GM06990 (cell line): Measurements from ENCODE around the gene TREH.

ENCODE experiments used
- DNase-seq: peaks from one replicate; pipeline ENCODE4 v3.0.0-alpha.2; 2011; ENCODE audit not compliant: insufficient read length; ENCODE audit errors: extremely low read depth
- H3K27me3 ChIP-seq: replicated peaks from 2 replicates; pipeline ENCODE4 v1.6.0; 2011; ENCODE audit warnings: low read length; ENCODE audit not compliant: control insufficient read depth, insufficient read depth
- H3K36me3 ChIP-seq: 2 replicates; pipeline ENCODE4 v1.5.1; 2011; ENCODE audit warnings: low read length; ENCODE audit not compliant: control insufficient read depth, insufficient read depth
- H3K4me3 ChIP-seq: replicated peaks from 2 replicates; pipeline ENCODE4 v1.5.1; 2011; ENCODE audit warnings: low read depth, mild to moderate bottlenecking, control low read depth, low read length
- CTCF ChIP-seq: IDR thresholded peaks from 2 replicates; pipeline ENCODE4 v1.5.1; 2011; ENCODE audit warnings: low read length, control low read depth, mild to moderate bottlenecking, inconsistent platforms; ENCODE audit not compliant: insufficient read depth, poor library complexity, severe bottlenecking

TREH gene

GRCh38 chr11:118633319-118633690, 46.1 kb downstream of the TREH start:
- H3K27me3 ChIP-seq = peaks cover 5% of the 10 kb centered on the region
- TF ChIP-seq CTCF = no peak
- H3K36me3 ChIP-seq = no peaks in the 10 kb centered on the region
- no peak overlapping the region for H3K4me3 ChIP-seq
- no peak for DNase-seq

DNA sequence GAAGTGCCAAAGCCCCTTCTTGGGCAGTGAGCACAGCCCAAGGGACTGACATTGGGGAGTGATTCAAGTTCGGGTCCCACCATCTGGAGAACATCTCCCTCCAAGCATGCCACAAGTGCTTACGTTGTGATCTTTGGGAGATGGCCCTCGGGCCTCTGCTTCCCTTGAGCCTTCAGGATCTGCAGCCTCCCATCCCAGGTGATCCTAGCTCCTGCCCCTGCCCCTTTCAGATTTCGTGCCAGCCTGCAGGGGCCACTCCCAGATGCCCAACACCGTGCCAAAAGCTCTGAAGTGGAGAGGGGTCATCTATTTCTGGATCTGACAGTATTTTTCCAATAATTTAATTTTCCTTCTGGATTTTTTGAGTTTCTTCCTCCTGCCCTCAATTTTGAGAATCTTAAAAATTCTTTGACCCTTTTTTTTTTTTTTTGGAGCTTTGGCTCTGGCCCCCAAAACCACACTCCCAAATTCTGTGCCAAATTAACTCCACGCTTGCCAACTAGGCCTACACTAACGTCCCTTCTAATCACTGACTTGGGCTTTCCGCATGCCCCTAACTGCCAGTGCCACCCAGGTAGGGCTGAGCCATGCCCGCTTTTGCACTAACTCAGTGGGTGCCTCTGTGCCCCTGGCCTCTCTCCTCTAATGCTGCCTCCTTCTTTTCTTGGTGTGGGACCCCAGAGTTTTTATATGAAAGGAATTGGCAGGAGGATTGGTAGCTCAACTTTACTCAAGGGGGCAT, 46.7 kb downstream of the TREH start:
- H3K4me3 ChIP-seq = no peak overlapping the region
- peaks cover 5% of the 10 kb centered on the region for H3K27me3 ChIP-seq
- DNase-seq = no peak
- no peaks in the 10 kb centered on the region for H3K36me3 ChIP-seq
- no peak for TF ChIP-seq CTCF

GRCh38 chr11:118631142-118631909, 48.1 kb downstream of the TREH start:
- no peak for TF ChIP-seq CTCF
- H3K4me3 ChIP-seq = no peak overlapping the region
- H3K36me3 ChIP-seq = no peaks in the 10 kb centered on the region
- H3K27me3 ChIP-seq = peaks cover 5% of the 10 kb centered on the region
- no peak for DNase-seq

DNA sequence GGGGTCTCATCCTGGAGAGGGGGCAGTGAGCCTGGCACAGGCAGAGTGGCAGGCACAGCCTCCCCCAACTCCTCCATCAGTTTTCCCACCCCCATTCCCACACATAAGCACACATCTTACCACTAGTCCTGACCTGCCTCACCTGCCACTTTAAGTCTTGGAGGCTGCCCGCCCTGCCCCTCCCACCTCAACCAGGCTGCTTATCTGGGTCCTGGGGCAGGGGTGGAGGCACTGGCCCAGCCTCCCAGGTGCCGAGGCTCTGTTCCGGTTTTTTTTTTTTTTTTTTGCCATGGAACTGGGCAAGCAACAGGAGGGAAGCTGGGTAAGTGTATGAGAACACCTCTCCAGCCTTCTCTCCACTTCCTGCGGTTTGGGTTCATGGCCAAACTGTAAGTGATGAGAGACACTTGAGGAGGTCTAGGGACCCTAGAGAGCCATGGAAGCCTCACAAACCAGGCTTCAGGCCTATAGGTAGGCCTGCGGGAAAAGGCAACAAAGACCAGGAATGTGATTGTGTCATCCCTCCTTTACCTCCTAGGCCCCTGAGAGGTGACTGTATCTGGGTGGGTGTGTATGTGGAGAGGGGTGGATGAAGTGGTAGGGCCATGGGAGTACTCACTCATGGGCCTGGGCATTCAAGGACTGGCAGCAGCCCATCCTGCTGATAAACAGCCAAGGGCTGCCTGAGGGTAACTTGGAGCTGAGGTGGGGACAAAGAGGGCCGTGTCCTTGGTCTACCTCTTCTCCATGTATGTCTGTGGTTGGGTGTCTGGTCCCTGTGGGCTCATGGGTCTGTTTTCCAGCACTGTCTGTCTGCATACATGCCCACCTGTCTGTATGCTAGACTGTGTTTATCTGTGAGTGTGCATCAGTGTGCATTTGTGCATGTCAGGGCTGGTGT, 49.4 kb downstream of the TREH start:
- H3K36me3 ChIP-seq = no peaks in the 10 kb centered on the region
- no peak for TF ChIP-seq CTCF
- H3K27me3 ChIP-seq = peaks cover 7% of the 10 kb centered on the region
- H3K4me3 ChIP-seq = no peak overlapping the region
- no peak for DNase-seq

DNA sequence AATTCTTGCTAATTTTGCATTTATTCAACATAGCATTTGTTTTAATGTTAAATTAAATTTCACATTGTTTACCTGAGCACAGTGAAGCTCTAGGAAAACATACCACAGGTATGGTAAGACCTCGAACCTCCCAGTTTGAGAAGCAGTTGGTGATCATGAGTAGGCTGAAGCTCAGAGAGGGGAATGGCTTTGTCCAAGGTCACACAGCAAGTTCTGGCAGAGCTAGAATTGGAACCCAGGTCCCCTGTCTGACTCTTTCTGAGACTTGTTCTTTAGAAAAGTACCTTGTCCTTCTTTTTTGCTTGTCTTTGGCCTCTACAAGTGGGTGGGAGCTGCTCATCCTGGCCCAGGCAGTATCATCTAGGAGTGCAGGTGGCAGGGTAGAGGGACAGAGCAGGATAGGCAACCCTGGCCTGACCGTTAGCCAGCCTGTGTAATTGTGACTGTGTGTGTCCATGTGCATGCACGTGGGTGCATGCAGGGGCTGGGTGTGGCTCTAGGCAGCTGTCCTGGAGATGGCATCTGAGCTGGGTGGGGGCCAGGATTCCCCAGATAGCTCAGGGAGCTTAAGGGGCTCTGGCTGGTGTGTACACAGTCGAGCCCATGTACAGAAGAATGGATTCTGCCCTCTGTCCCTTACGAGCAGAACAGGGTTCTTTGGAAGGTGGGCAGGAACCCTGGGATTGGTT, 50.4 kb downstream of the TREH start:
- no peaks in the 10 kb centered on the region for H3K36me3 ChIP-seq
- no peak for DNase-seq
- TF ChIP-seq CTCF = no peak
- H3K4me3 ChIP-seq = no peak overlapping the region
- H3K27me3 ChIP-seq = peaks cover 5% of the 10 kb centered on the region
